Measurements from ENCODE around the gene POLR3C. TPM values are rescaled to one million over a fixed set of nuclear protein-coding genes. Genes with fewer than 3 reads are reported as not detected.

POLR3C gene
- total RNA-seq, 1 experiment from 2014 or later = 35.1 TPM

GRCh38 chr1:145885738-145886287 is 61.8 kb downstream of the POLR3C start, which contains the start of gene ANKRD35:
ANKRD35 (minus strand) TSS chr1:145885866; CDS start chr1:145885758, 108 bp downstream.
- ATAC-seq (peak; percentile 99), DNase-seq (ENCODE audit: low read depth, low spot score) (no peak)
- Histone ChIP-seq H3K27ac (ENCODE audit: low read length) (no peak within 1 kb of the TSS), H3K27me3 (ENCODE audit: control insufficient read depth, insufficient read depth, low read length) (peaks cover 12% of the 10 kb centered on the region), H3K4me3 (ENCODE audit: low read depth in 2 of 2, low read length in 2 of 2) (peak within 1 kb of the TSS; percentile 53 to 70), H3K36me3 (ENCODE audit: control insufficient read depth, insufficient read depth, low read length) (no peaks in the 10 kb centered on the region), H3K9me3 (ENCODE audit: control insufficient read depth, insufficient read depth, low read depth, low read length) (no peaks in the 10 kb centered on the region), H3K4me1 (ENCODE audit: control insufficient read depth, insufficient read depth, low read length) (0 out of 2 replicates have a peak, but pooled peaks cover 4% of the 10 kb centered on the region)
- no TSS peak for BruUV-seq (replicated peaks)
- TF ChIP-seq POLR2AphosphoS5 (IDR thresholded peaks at IDR 0.05; ENCODE audit: low read depth, low read length) (no peak), SIN3A (IDR thresholded peaks at IDR 0.05; ENCODE audit: borderline replicate concordance, insufficient read depth, low read depth, low read length) (peak; percentile 65; the same call in 1 of the 2 replicates)
- intact Hi-C loops (cut with micrococcal nuclease; ENCODE audit: unreplicated experiment) = no loop called here
- ChIA-PET POLR2A (interaction anchor here (0.6 kb wide), 1 partner anchor 27 kb away, joined by 3 read pairs; the partner anchor contains the start of gene PIAS3), CTCF (interaction anchor here (0.8 kb wide), 1 partner anchor 122 kb away, joined by 6 read pairs; no protein-coding TSS in a partner anchor)
- in situ Hi-C loops (cut with HindIII; ENCODE audit: low pct_unique_long_range_greater_than_20kb, low sequenced_read_pairs) = no loop called here

- no peak overlapping the region for H3K27ac ChIP-seq (ENCODE audit: low read length)
- no peaks in the 10 kb centered on the region for H3K9me3 ChIP-seq (ENCODE audit: control insufficient read depth, insufficient read depth, low read depth, low read length)
- peak; percentile 15 for ATAC-seq
- H3K4me1 ChIP-seq (ENCODE audit: control insufficient read depth, insufficient read depth, low read length) = peaks cover 10% of the 10 kb centered on the region
- ChIA-PET POLR2A (no interaction called here), CTCF (interaction anchor here (0.8 kb wide), 1 partner anchor 121 kb away, joined by 6 read pairs; no protein-coding TSS in a partner anchor)
- BruUV-seq (replicated peaks) = no TSS peak
- TF ChIP-seq, protein P1, sequence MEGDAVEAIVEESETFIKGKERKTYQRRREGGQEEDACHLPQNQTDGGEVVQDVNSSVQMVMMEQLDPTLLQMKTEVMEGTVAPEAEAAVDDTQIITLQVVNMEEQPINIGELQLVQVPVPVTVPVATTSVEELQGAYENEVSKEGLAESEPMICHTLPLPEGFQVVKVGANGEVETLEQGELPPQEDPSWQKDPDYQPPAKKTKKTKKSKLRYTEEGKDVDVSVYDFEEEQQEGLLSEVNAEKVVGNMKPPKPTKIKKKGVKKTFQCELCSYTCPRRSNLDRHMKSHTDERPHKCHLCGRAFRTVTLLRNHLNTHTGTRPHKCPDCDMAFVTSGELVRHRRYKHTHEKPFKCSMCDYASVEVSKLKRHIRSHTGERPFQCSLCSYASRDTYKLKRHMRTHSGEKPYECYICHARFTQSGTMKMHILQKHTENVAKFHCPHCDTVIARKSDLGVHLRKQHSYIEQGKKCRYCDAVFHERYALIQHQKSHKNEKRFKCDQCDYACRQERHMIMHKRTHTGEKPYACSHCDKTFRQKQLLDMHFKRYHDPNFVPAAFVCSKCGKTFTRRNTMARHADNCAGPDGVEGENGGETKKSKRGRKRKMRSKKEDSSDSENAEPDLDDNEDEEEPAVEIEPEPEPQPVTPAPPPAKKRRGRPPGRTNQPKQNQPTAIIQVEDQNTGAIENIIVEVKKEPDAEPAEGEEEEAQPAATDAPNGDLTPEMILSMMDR (IDR thresholded peaks at IDR 0.05) = no peak
- TF ChIP-seq SIN3A (IDR thresholded peaks at IDR 0.05; ENCODE audit: borderline replicate concordance, insufficient read depth, low read depth, low read length) (no peak), TCF7L2 (IDR thresholded peaks at IDR 0.05; ENCODE audit: low read depth, low read length) (no peak), POLR2AphosphoS5 (IDR thresholded peaks at IDR 0.05; ENCODE audit: low read depth, low read length) (no peak), REST (IDR thresholded peaks at IDR 0.05; ENCODE audit: insufficient read depth in 1 of 2, low read depth in 2 of 2, low read length in 1 of 2) (no peak)
- no peak for DNase-seq (ENCODE audit: low read depth, low spot score)
- H3K27me3 ChIP-seq (ENCODE audit: control insufficient read depth, insufficient read depth, low read length) = peaks cover 12% of the 10 kb centered on the region
- in situ Hi-C loops (cut with HindIII; ENCODE audit: low pct_unique_long_range_greater_than_20kb, low sequenced_read_pairs) = no loop called here
- H3K4me3 ChIP-seq (ENCODE audit: low read depth in 2 of 2, low read length in 2 of 2) = peak overlapping the region; percentile 53 to 70
- intact Hi-C loops (cut with micrococcal nuclease; ENCODE audit: unreplicated experiment) = no loop called here
- no peaks in the 10 kb centered on the region for H3K36me3 ChIP-seq (ENCODE audit: control insufficient read depth, insufficient read depth, low read length)
Measured at GRCh38 chr1:145886390-145886789, 62.4 kb downstream of the POLR3C start.

GRCh38 chr1:145886816-145887215 is 62.8 kb downstream of the POLR3C start:
- ATAC-seq = no peak
- Histone ChIP-seq H3K4me1 (ENCODE audit: control insufficient read depth, insufficient read depth, low read length) (peaks cover 14% of the 10 kb centered on the region), H3K4me3 (ENCODE audit: low read depth in 2 of 2, low read length in 2 of 2) (no peak overlapping the region), H3K9me3 (ENCODE audit: control insufficient read depth, insufficient read depth, low read depth, low read length) (no peaks in the 10 kb centered on the region), H3K36me3 (ENCODE audit: control insufficient read depth, insufficient read depth, low read length) (no peaks in the 10 kb centered on the region), H3K27ac (ENCODE audit: low read length) (no peak overlapping the region), H3K27me3 (ENCODE audit: control insufficient read depth, insufficient read depth, low read length) (peaks cover 12% of the 10 kb centered on the region)
- intact Hi-C loops (cut with micrococcal nuclease; ENCODE audit: unreplicated experiment) (no loop called here), in situ Hi-C loops (cut with HindIII; ENCODE audit: low pct_unique_long_range_greater_than_20kb, low sequenced_read_pairs) (no loop called here)
- TF ChIP-seq SIN3A (IDR thresholded peaks at IDR 0.05; ENCODE audit: borderline replicate concordance, insufficient read depth, low read depth, low read length) (no peak), POLR2AphosphoS5 (IDR thresholded peaks at IDR 0.05; ENCODE audit: low read depth, low read length) (no peak), TCF7L2 (IDR thresholded peaks at IDR 0.05; ENCODE audit: low read depth, low read length) (no peak), REST (IDR thresholded peaks at IDR 0.05; ENCODE audit: insufficient read depth in 1 of 2, low read depth in 2 of 2, low read length in 1 of 2) (no peak)
- TF ChIP-seq, protein P1 (IDR thresholded peaks at IDR 0.05) = no peak
- POLR2A ChIA-PET = no interaction called here
- CTCF ChIA-PET = interaction anchor here (0.8 kb wide), 1 partner anchor 121 kb away, joined by 6 read pairs; no protein-coding TSS in a partner anchor
- DNase-seq (ENCODE audit: low read depth, low spot score) = no peak
- BruUV-seq (replicated peaks) = no TSS peak
